Nucleus accumbens (tissue), 56 donors: ENCODE data around the gene GRAMD1A.
A peak's percentile ranks its signal among the peaks of the same experiment; 100 is the strongest.
"Not testable (repeated sequence)": the region's sequence is repeated elsewhere in the genome, so short reads cannot be mapped to it uniquely, and the experiment has no call there.

Experiments
- DNase-seq, 56 donors: peaks; one replicate each; lab custom pipeline; 2025; lab: John Stamatoyannopoulos, UW

GRAMD1A gene

GRCh38 chr19:35048911-35049411 lies 48.8 kb downstream of the GRAMD1A start:
- peak in 52 of 56 donors; percentile 34 to 88 (median 68) for DNase-seq

DNA sequence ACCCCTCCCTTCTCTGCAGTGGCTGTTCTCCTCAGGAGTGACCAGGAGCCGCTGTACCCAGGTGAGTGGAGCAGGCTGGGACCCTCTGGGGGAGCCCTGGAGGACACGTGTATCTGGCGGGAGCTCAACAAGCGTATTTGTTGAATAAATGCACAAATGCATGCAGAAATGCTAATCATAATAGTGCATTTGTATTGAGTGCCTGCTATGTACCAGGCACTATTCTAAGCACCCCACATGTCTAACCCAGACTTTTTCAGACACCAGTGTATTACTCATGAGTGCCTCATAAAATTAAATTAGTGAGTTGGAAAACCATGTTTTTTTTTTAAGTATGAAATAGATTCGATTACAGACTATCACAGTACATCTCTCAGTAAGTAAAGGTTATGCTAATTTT lies 49.3 kb downstream of the GRAMD1A start:
- DNase-seq: peak in 1 of 56 donors; percentile 51

GRCh38 chr19:35050662-35051061 lies 50.5 kb downstream of the GRAMD1A start:
- DNase-seq: not testable (repeated sequence)

GRCh38 chr19:35051268-35051667 lies 51.1 kb downstream of the GRAMD1A start:
- not testable (repeated sequence) for DNase-seq

DNA sequence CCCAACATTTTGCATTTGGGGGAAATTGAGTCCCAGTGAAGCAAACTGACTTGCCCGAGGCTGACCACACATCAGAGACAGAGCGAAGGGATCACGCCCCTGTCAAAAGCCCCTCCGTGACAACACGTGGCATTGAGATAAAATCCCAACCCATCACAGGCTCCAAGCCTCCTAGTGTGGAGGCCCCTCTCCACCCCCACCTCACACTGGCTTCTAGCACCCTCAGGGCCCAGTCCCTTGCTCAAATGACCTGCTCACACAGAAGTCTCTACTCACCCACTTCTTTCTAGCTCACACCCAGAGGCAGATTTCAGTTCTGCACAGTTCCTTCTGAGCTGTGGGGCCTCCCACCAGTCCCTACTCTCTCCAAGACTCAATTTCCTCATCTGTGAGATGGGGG lies 51.7 kb downstream of the GRAMD1A start:
- DNase-seq: no peak

DNA sequence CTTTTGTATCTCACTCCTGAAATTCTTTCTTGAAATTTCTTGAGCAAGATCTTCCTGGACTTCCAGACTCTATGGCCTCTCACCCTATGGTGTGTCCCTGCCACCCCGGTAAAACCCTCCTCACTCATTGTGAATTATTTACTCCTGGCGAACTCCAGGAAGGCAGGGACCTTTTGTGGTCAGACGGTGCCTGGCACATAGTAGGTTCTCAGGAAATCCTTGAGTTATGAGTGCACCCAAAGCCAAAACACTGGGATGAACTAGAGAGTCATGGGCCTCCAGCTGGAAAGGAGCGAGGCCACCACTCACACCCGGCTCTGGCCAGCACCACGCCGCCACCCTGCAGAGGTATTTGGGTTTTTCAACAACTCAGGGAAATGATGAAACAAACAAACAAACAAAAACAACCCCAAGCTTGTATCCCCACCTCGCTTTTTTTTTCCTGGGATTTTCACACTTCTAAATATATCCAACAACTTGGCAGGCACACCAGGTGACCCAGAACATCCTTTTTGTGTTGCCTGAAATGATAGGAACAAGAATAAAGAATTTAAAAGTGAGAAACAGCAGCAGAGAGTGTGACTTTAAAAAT lies 52.6 kb downstream of the GRAMD1A start:
- no peak for DNase-seq

- DNase-seq: no peak
Measured at GRCh38 chr19:35053667-35054293, 53.7 kb downstream of the GRAMD1A start.

DNA sequence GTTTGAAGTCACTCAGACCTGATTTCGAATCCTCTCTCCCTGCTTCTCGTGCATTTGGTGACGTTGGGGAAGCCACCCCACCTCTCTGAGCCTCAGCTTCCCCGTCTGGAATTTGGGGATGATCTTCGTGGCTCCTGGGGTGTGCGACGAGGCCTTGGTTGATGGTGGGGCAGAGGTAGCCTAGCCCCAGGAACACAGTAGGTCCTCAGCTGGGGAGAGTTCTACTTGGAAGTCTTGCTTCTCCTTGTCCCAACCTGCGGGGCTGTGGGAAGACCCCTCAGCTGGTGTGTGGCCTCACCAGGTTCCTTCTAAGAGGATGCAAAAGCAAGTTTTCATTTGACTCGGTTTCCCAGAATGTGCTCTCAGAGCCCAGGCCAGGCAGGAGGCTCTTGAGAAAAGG lies 54.5 kb downstream of the GRAMD1A start:
- no peak for DNase-seq

DNA sequence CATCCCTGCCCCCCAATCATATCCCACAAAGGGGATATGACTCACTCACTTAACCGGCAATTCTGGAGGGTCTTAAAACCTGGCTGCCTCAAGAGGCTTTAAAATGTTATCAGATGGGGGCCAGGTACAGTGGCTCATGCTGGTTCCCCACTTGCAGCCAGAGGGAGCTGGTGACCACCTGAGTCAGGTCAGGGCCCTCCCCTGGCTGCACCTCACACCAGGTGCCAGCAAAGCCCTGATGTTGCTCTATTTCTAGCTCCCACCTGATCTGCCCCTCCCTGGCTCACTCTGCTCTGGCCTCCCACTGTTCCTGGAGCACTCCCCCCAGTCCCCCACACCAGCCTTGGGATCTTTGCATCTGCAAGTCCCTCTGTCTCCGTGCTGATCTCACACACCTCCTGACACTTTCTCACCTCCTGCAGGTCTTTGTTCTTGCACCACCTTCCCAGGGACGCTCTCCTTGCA lies 55.6 kb downstream of the GRAMD1A start:
- no peak for DNase-seq

DNA sequence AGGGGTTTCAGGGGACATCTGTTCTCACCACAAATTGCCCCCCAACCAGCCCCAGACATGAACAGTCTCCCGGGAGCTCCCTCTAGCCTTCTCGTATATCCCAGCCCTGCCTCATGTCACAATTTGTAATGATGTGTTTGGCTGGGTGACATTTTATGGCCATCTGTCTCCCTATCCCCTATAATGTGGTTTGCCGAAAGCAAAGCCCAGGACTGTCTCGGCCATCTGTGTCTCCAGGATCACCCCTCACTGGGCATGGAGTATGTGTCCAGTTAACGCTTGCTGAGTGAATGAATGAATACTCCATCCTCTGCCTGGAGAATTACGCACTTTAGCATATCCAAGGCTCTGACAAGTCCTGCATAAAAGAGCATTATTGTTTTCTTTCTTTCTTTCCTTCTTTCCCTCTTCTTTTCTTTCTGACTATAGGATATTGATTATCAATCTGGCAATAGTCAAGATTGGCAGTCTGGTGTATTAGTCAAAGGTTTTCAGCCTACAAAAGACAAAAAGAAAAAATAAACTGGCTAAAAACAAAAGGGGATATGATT lies 56.5 kb downstream of the GRAMD1A start:
- DNase-seq: no peak

- no peak for DNase-seq
Measured at GRCh38 chr19:35058370-35058769, 58.2 kb downstream of the GRAMD1A start.

GRCh38 chr19:35059006-35059798 lies 59.1 kb downstream of the GRAMD1A start:
- no peak for DNase-seq

- no peak for DNase-seq
Measured at GRCh38 chr19:35059799-35060091, 59.6 kb downstream of the GRAMD1A start.

GRCh38 chr19:35060160-35060855 lies 60.2 kb downstream of the GRAMD1A start:
- DNase-seq: no peak

DNA sequence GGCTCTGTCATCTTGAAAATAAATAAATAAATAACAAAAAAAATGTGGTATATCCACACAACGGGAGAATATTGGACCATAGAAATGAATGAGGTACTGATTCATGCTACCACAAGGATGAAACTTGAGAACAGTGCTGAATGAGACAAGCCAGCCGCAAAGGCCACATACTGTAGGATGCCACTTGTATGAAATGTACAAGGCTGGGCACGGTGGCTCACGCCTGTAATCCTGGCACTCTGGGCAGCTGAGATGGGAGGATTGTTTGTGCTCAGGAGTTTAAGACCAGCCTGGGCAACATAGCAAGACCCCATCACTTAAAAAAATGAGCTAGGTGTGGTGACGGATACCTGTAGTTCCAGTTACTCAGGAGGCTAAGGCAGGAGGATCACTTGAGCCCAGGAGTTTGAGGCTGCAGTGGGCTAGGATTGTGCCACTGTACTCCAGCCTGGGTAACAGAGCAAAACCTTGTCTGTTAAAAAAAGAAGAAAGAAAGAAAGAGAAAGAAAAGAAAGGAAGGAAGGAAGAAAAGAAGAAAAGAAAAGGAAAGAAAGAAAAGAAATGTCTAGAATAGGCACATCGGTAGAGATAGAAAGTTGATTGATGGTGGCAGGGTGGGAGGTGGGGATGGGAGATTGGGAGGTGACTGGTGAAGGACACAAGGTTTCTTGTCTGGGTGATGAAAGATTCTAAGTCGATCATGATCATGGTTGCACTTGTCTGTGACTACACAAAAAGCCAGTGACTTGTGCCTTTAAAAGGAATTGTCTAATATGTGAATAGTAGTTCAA lies 61.7 kb downstream of the GRAMD1A start:
- DNase-seq: no peak

DNA sequence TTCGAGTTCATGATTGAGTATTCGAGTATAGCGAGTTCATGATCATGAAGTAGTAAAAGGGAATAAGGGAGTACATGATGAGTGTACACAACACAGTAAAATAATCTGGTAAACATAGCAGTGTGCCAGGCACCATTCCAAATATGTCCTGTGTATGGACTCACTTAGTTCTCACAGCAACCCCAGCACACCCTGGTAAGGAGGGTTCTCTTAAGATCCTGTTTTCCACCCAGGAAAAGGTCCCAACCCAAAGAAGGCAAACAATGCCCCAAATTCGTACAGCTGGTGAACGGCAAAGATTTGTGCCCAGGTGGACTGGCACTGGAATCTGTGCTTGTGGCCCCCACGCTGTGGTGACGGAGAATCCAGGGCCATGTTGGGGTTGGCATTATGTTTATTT lies 62.8 kb downstream of the GRAMD1A start:
- no peak for DNase-seq

DNA sequence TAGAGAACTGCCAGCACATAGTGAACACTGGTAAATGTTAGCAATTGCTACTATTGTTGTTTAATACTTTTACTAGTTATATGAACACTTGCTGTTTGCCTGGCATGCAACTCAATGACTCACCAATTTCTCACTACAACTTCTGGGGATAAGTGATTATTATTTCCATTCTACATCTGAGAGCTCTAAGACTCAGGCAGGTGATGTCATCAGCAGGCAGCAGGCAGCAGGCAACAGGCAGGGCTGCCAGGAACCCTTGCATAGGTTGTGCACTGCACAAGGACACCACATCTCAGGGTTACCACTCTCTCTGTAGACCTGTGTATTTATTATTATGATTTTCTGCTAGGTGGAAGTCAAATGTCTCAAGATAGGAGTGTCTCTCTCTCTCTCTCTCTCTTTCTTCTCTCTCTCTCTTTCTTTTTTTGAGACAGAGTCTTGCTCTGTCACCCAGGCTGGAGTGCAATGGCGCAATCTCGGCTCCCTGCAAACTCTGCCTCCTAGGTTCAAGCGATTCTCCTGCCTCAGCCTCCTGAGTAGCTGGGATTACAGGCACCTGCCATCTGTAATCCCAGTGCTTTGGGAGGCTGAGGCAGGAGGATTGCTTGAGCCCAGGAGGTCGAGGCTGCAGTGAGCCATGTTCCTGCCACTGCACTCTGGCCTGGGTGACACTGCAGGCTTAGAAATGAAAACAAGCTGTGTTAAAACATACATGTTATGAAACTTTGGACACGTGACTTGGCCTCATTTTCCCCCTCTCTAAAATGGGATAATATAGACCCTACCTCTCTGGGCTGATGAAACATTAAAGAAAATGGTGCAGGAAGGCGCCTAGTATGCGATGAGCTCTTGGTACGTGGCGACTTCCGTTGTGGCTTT lies 64.1 kb downstream of the GRAMD1A start:
- peak in 1 of 56 donors; percentile 17 for DNase-seq

- no peak for DNase-seq
Measured at GRCh38 chr19:35065574-35065973, 65.5 kb downstream of the GRAMD1A start.

- no peak for DNase-seq
Measured at GRCh38 chr19:35066121-35066520, 66.0 kb downstream of the GRAMD1A start.
